Activated CD4-positive, alpha-beta T cell treated with anti-CD3 and anti-CD28 coated beads for 4 hours (primary cell): ENCODE measurements around the gene SMC4.
A peak's percentile ranks its signal among the peaks of the same experiment; 100 is the strongest.
"Not testable (repeated sequence)": the region's sequence is repeated elsewhere in the genome, so short reads cannot be mapped to it uniquely, and the experiment has no call there.

Experiments
- DNase-seq, 2 donors: peaks; one replicate each; pipeline ENCODE4 v3.0.0-alpha.2; 2020

The SMC4 gene

GRCh38 chr3:160399125-160400029, at the start of gene SMC4, which contains the start of gene IFT80:
Gene SMC4 (plus strand): TSS chr3:160399650. CDS start chr3:160400827, 1,177 bp downstream.
Gene IFT80 (minus strand): TSS chr3:160399225. CDS start chr3:160384600, 14,625 bp downstream.
- DNase-seq, result peak; percentile 95 to 96

- DNase-seq, result no peak
These were observed 43.6 kb upstream of the SMC4 start for GRCh38 chr3:160355826-160356225.

GRCh38 chr3:160362896-160363295, 36.6 kb upstream of the SMC4 start:
- not testable (repeated sequence) for DNase-seq

GRCh38 chr3:160365869-160366522, 33.5 kb upstream of the SMC4 start:
- DNase-seq, result no peak

GRCh38 chr3:160368804-160369203, 30.6 kb upstream of the SMC4 start:
- no peak for DNase-seq

- no peak for DNase-seq
These were observed 29.7 kb upstream of the SMC4 start for GRCh38 chr3:160369784-160370183.

GRCh38 chr3:160370987-160371857, 28.2 kb upstream of the SMC4 start:
- DNase-seq, result no peak

GRCh38 chr3:160372780-160373179, 26.7 kb upstream of the SMC4 start:
- no peak for DNase-seq

- DNase-seq, result no peak
These were observed 25.8 kb upstream of the SMC4 start for GRCh38 chr3:160373655-160374054.

- DNase-seq, result no peak
These were observed 25.0 kb upstream of the SMC4 start for GRCh38 chr3:160374472-160374871.

- no peak for DNase-seq
These were observed 24.5 kb upstream of the SMC4 start for GRCh38 chr3:160374925-160375324.

- no peak for DNase-seq
These were observed 22.8 kb upstream of the SMC4 start for GRCh38 chr3:160376681-160377080.

GRCh38 chr3:160378331-160379109, 20.9 kb upstream of the SMC4 start:
- DNase-seq, result no peak

GRCh38 chr3:160379628-160380214, 19.7 kb upstream of the SMC4 start:
- DNase-seq, result no peak

GRCh38 chr3:160381470-160381869, 18.0 kb upstream of the SMC4 start:
- DNase-seq, result no peak

GRCh38 chr3:160384639-160385318, 14.7 kb upstream of the SMC4 start:
- DNase-seq, result no peak

GRCh38 chr3:160390565-160391138, 8.8 kb upstream of the SMC4 start:
- DNase-seq, result no peak

- no peak for DNase-seq
These were observed 6.7 kb upstream of the SMC4 start for GRCh38 chr3:160392798-160393197.

- DNase-seq, result no peak
These were observed 6.0 kb upstream of the SMC4 start for GRCh38 chr3:160393346-160394008.

- no peak for DNase-seq
These were observed 5.4 kb upstream of the SMC4 start for GRCh38 chr3:160394009-160394392.
